ENCODE data around the gene MEPE. TPM values are rescaled to one million over a fixed set of nuclear protein-coding genes. Genes with fewer than 3 reads are reported as not detected.

Gene MEPE
- total and polyA plus RNA-seq, 2 of the 8 experiments (the other 6 are each of a cell fraction or from before 2014, with no cell fraction given): not detected

GRCh38 chr4:87865960-87866598, 33.3 kb downstream of the MEPE start:
- FAIRE-seq (peak; percentile 96), DNase-seq (ENCODE audit: low read depth in 1 of 2, low spot score in 2 of 2) (peak in 1 of 2 experiments; percentile 47)
- H3K56ac ChIP-seq (replicated peaks; ENCODE audit: insufficient read length, low read depth, low read length): no peak overlapping the region
- H3K9ac ChIP-seq (replicated peaks in 1 of 4; ENCODE audit: extremely low read depth in 1 of 4, low read depth in 3 of 4, low read length in 3 of 4): peak overlapping the region in 1 of 4 experiments; percentile 49; a peak in 1 of 7 replicates
- peak overlapping the region; percentile 41 for H4K5ac ChIP-seq (ENCODE audit: insufficient read length, low read depth, low read length)
- no peak overlapping the region for H2BK120ac ChIP-seq (replicated peaks; ENCODE audit: low read depth, low read length)
- no peaks in the 10 kb centered on the region for H3K23me2 ChIP-seq (ENCODE audit: low read depth, low read length)
- peaks cover 0 to 19% of the 10 kb centered on the region in 2 experiments; a peak in 2 of 4 replicates for H3K79me2 ChIP-seq (ENCODE audit: control insufficient read depth in 1 of 2, insufficient read depth in 2 of 2, low read length in 2 of 2)
- H3K4me2 ChIP-seq (ENCODE audit: insufficient read depth in 1 of 2, low read depth in 2 of 2, low read length in 2 of 2): peak overlapping the region; percentile 47 to 57
- H4K91ac ChIP-seq (replicated peaks; ENCODE audit: insufficient read length, low read length): peak overlapping the region; percentile 25
- H3K23ac ChIP-seq (ENCODE audit: insufficient read length): no peak overlapping the region
- ChIA-PET CTCF (ENCODE audit: partially characterized antibody) (interaction anchor here (0.7 to 2.0 kb wide), 5 partner anchors 13 to 107 kb away, joined by 3 to 8 read pairs (median 3); no protein-coding TSS in a partner anchor), POLR2A (ENCODE audit: partially characterized antibody) (interaction anchor here (0.8 to 19.5 kb wide), 9 partner anchors 10 to 63 kb away, joined by 3 to 369 read pairs (median 4); no protein-coding TSS in a partner anchor)
- no peak overlapping the region for H2AFZ ChIP-seq (ENCODE audit: low read length)
- H3K79me1 ChIP-seq (ENCODE audit: low read depth, low read length): no peaks in the 10 kb centered on the region
- 38% methylated on average over 1 of the region's 1 CpG; no CpG with 5 or more reads in 1 of the 2 experiments for WGBS, 2 experiments (ENCODE audit: extremely low coverage in 1 of 2, insufficient coverage in 1 of 2, insufficient read length in 1 of 2, insufficient replicate concordance in 2 of 2, low coverage in 1 of 2, low lambda C conversion rate in 2 of 2, missing lambda C conversion rate in 1 of 2)
- H3K9me3 ChIP-seq (ENCODE audit: insufficient read depth in 2 of 2, low read depth in 1 of 2, low read length in 1 of 2): peaks cover 3 to 8% of the 10 kb centered on the region in 2 experiments; a peak in 2 of 4 replicates
- no peak overlapping the region for H3K18ac ChIP-seq (ENCODE audit: extremely low read depth, low read length)
- peak overlapping the region in 3 of 4 experiments; percentile 15 to 55 (median 15); a peak in 3 of 8 replicates for H3K4me3 ChIP-seq (ENCODE audit: extremely low read depth in 1 of 4, insufficient read depth in 2 of 4, low read depth in 3 of 4, low read length in 4 of 4)
- H2AK5ac ChIP-seq (ENCODE audit: low read depth, low read length): no peak overlapping the region
- no peak overlapping the region for H3K4ac ChIP-seq (replicated peaks; ENCODE audit: insufficient read length, low read depth, low read length)
- H2BK12ac ChIP-seq (ENCODE audit: low read depth, low read length): peak overlapping the region; percentile 40; the same call in 1 of the 2 replicates
- H3K4me1 ChIP-seq (replicated peaks in 1 of 4; ENCODE audit: control insufficient read depth in 3 of 4, insufficient read depth in 4 of 4, low read length in 3 of 4): peaks cover 0 to 14% (median 7%) of the 10 kb centered on the region in 4 experiments; a peak in 3 of 7 replicates
- H3K36me3 ChIP-seq (ENCODE audit: control insufficient read depth in 2 of 4, insufficient read depth in 4 of 4, low read length in 3 of 4): no peaks in the 10 kb centered on the region
- no peak overlapping the region for H2BK20ac ChIP-seq (ENCODE audit: low read length)
- H4K8ac ChIP-seq (ENCODE audit: extremely low read depth, insufficient read depth, low read length): no peak overlapping the region
- peak overlapping the region; percentile 86 for H2BK5ac ChIP-seq (ENCODE audit: low read depth, low read length)
- H4K20me1 ChIP-seq (replicated peaks in 1 of 2; ENCODE audit: control insufficient read depth in 1 of 2, insufficient read depth in 2 of 2, low read length in 2 of 2): no peaks in the 10 kb centered on the region
- H3K27me3 ChIP-seq (replicated peaks in 1 of 4; ENCODE audit: control insufficient read depth in 3 of 4, extremely low read depth in 1 of 4, insufficient read depth in 3 of 4, low read length in 3 of 4): no peaks in the 10 kb centered on the region
- H3K14ac ChIP-seq (ENCODE audit: insufficient read length): no peak overlapping the region
- peak overlapping the region; percentile 59; the same call in 1 of the 2 replicates for H3K27ac ChIP-seq (ENCODE audit: low read depth, low read length)
- H2BK15ac ChIP-seq (ENCODE audit: low read length): no peak overlapping the region
- TF ChIP-seq ZNF274 (IDR thresholded peaks at IDR 0.05; ENCODE audit: borderline replicate concordance, extremely low read depth, low read length): no peak
- peak; percentile 17; the same call in 1 of the 2 replicates for TF ChIP-seq TAF1 (IDR thresholded peaks at IDR 0.05; ENCODE audit: low read depth, low read length)
- TF ChIP-seq CTBP2 (IDR thresholded peaks at IDR 0.05; ENCODE audit: borderline replicate concordance, insufficient read depth, insufficient read length, low read length): no peak
- no peak for TF ChIP-seq EZH2 (IDR thresholded peaks at IDR 0.05; ENCODE audit: low read depth, low read length, severe bottlenecking)
- TF ChIP-seq POU5F1 (IDR thresholded peaks at IDR 0.05; ENCODE audit: low read depth, low read length): no peak
- no peak; a peak in 1 of 4 replicates for TF ChIP-seq SIN3A (conservative IDR thresholded peaks at IDR 0.05 in 1 of 2, IDR thresholded peaks at IDR 0.05 in 1 of 2; ENCODE audit: low read depth in 1 of 2, low read length in 2 of 2)
- TF ChIP-seq FOSL1 (IDR thresholded peaks at IDR 0.05; ENCODE audit: insufficient read depth, low read depth, low read length): no peak
- no peak for TF ChIP-seq RAD21 (IDR thresholded peaks at IDR 0.05 in 1 of 2, conservative IDR thresholded peaks at IDR 0.05 in 1 of 2; ENCODE audit: low read depth in 2 of 2, low read length in 2 of 2)
